ENCODE data around the gene SEC24C. TPM values are rescaled to one million over a fixed set of nuclear protein-coding genes. Genes with fewer than 3 reads are reported as not detected.
"Not testable (repeated sequence)": the region's sequence is repeated elsewhere in the genome, so short reads cannot be mapped to it uniquely, and the experiment has no call there.

Gene SEC24C
- polyA plus RNA-seq, 1 donor = 49.9 TPM

DNA sequence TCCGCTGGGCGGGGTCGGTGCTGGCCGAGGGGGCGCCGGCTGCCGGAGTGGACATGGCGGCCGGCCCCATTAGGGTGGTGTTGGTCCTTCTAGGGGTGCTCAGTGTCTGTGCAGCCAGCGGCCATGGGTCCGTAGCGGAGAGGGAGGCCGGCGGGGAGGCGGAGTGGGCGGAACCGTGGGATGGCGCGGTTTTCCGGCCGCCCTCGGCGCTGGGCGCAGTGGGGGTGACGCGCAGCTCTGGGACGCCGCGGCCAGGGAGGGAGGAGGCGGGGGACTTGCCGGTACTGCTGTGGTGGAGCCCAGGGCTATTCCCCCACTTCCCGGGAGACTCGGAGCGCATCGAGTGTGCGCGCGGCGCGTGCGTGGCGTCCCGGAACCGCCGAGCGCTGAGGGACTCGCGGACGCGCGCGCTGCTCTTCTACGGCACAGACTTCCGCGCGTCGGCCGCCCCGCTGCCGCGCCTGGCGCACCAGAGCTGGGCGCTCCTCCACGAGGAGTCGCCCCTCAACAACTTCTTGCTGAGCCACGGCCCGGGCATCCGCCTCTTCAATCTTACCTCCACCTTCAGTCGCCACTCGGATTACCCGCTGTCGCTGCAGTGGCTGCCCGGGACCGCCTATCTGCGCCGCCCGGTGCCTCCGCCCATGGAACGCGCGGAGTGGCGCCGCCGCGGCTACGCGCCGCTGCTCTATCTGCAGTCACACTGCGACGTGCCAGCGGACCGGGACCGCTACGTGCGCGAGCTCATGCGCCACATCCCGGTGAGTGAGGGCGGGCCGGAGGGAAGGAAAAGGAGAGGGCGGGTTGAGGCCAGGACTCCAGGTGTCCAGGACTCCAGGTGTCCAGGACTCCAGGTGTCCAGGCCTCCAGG is 28.3 kb downstream of the SEC24C start:
- DNase-seq (ENCODE audit: low read depth) = no peak

- no peak for DNase-seq (ENCODE audit: low read depth)
Measured at GRCh38 chr10:73773152-73773879, 29.1 kb downstream of the SEC24C start.

DNA sequence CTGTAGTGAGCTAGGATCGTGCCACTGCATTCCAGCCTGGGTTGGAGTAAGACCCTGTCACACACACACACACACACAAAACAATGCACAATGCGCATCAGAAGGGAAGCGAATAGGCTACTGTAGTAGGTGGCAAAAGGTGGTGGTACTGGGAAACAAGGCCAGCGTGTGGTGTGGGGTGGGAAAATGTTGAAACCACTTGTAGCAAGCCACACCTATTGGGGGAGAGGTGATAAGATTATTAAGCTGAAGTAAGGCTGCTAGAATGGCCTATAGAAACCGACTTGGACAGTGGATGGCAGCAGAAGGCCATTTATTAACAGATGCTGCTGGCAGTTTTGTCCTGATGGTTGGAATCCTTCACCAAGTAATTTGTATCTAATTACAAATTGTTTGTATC is 30.5 kb downstream of the SEC24C start:
- DNase-seq (ENCODE audit: low read depth) = no peak

GRCh38 chr10:73779018-73779417 is 34.8 kb downstream of the SEC24C start:
- DNase-seq (ENCODE audit: low read depth) = no peak

DNA sequence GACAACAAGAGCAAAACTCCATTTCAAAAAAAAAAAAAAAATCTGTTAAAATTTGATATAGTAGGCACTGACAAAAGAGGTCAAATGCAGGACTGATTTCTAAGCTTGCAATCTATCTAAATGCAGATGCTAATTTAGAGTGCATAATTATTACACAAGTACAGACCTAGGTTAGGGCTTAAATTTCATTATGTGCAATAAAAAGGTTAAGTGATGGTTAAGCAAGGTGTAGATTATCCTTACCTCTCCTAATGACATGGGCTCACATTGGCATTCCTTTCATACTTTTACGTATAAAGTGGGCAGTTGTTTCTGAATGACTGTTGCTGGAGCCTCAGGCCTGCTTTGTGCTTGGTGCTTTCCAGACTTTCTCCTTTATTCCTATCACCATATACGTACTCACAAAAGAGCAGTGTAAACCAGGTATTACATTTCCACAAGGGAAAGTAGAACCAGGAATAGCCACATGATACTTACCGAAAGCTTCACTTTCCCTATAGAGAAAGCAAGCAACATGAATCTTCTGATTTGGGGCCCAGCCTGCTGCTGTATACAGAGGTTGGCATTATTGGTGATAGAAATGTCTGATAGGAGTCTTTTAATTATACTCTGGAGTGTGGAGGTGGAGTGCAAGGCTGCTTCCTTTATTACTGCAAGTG is 35.5 kb downstream of the SEC24C start:
- no peak for DNase-seq (ENCODE audit: low read depth)

DNA sequence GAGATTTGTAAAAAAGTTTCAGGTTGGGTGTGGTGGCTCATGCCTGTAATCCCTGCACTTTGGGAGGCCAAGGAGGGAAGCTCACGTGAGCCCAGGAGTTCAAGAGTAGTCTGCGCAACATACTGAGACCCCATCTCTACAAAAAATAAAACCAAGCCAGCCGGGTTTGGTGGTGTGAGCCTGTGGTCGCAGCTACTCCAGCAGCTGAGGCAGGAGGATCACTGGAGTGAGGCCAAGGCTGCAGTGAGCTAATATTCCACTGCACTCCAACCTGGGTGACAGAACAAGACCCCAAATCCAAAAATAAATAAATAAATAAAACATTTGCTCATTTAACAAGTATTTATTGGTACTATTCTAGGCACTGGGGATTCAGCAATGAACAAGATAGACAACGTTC is 36.1 kb downstream of the SEC24C start:
- no peak for DNase-seq (ENCODE audit: low read depth)

DNA sequence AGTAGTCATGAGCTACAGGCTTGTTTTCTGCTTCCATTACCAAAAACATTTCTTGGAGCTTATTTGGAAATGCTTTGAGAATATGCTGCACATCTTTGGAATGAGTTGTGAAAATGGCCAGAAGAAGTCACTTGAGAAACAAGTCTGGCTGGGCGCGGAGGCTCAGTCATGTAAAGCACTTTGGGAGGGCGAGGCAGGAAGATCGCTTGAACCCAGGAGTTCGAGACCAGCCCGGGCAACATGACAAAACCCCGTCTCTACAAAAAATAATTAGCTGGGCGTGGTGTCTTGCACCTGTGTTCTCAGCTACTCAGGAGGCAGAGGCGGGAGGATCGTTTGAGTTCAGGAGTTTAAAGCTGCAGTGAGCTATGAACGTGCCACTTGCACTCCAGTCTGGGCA is 36.8 kb downstream of the SEC24C start:
- DNase-seq (ENCODE audit: low read depth) = no peak

GRCh38 chr10:73781548-73781878 is 37.3 kb downstream of the SEC24C start:
- DNase-seq (ENCODE audit: low read depth) = no peak

- peak; percentile 72 for DNase-seq (ENCODE audit: low read depth)
Measured at GRCh38 chr10:73781879-73782748, 37.9 kb downstream of the SEC24C start, which contains the start of gene CHCHD1. CHCHD1 (plus strand) TSS chr10:73782048; CDS start chr10:73782076, 28 bp downstream.

DNA sequence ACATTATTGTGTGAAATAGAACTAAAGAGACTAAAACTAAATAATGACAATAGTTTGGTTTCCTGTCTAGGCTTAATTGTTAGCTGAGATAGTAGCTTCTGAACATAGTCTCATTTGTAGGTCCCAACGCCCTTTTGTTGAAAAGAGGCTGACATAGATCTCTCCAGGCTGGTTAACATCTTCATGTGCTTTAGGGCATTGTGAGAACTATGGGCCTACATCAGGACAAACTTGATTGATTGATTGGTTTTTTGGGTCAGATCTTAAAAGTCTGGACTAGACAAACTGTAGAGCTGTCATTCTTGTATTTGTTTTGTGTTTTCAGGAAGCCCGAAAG is 38.5 kb downstream of the SEC24C start:
- DNase-seq (ENCODE audit: low read depth) = no peak

GRCh38 chr10:73785211-73785720 is 41.1 kb downstream of the SEC24C start, which contains the start of gene ZSWIM8:
ZSWIM8 (plus strand) TSS chr10:73785606; CDS start chr10:73785879, 273 bp downstream.
- DNase-seq (ENCODE audit: low read depth) = peak; percentile 98

- DNase-seq (ENCODE audit: low read depth) = no peak
Measured at GRCh38 chr10:73785721-73786511, 41.7 kb downstream of the SEC24C start.

DNA sequence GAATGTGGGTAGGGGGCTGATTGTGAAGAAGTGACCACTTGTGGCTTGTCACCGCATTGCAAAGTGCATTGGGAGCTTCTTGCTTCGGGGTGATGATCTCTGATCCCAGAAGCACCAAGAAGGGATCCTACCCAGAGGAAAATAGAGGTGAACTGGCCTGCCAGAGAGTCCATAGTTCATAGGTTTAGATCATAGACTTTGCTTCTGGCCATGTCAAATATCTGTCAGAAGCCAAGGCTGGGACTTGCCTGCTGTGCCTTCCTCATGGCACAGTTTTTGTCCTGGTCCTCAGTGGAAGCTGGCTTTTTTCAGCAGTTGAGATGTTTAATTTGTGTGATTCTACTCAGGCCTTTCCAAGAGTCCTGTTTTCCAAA is 42.3 kb downstream of the SEC24C start:
- no peak for DNase-seq (ENCODE audit: low read depth)

- not testable (repeated sequence) for DNase-seq (ENCODE audit: low read depth)
Measured at GRCh38 chr10:73787031-73787800, 43.0 kb downstream of the SEC24C start.

DNA sequence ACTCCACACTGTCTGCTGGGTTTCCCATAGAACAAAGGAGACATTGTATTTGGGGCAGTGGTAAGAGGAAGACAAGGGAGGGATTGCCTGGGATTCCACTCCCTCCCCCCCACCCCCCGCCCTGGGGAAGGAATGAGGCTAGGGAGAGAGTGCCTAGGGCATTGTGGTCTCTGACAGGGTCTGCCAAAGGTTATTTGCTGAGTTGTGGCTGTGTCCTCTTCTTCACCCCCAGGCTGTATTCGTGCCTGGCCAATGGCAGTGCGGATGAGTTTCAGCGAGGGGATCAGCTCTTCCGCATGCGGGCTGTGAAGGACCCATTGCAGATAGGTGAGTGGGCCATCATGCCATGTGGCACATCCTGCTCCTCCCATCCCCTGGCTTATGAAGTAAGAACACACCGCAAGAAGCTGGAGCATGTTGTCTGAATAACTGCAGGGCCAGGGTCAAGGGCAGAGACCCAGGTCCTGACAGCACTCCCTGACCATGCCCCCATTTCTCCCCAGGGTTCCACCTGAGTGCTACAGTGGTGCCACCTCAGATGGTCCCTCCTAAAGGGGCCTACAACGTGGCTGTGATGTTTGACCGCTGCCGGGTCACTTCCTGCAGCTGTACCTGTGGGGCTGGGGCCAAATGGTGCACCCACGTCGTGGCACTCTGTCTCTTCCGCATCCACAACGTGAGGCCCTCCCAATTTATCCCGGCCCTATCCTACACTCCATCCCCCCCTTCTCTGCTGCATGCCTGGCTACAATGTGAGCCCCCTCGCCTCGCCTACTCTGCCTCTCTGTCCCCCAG is 44.9 kb downstream of the SEC24C start:
- DNase-seq (ENCODE audit: low read depth) = no peak

- no peak for DNase-seq (ENCODE audit: low read depth)
Measured at GRCh38 chr10:73789659-73790055, 45.5 kb downstream of the SEC24C start.

- no peak for DNase-seq (ENCODE audit: low read depth)
Measured at GRCh38 chr10:73790886-73791625, 46.9 kb downstream of the SEC24C start.

DNA sequence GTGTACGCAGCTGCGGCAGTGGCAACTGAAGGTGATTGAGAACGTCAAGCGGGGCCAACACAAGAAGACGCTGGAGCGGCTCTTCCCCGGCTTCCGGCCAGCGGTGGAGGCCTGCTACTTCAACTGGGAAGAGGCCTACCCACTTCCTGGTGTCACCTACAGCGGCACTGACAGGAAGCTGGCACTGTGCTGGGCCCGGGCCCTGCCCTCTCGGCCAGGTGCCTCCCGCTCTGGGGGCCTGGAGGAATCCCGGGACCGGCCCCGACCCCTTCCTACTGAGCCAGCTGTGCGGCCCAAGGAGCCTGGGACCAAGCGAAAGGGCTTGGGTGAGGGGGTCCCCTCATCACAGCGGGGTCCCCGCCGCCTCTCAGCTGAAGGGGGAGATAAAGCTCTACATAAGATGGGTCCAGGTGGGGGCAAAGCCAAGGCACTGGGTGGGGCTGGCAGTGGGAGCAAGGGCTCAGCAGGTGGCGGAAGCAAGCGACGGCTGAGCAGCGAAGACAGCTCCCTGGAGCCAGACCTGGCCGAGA is 47.8 kb downstream of the SEC24C start:
- no peak for DNase-seq (ENCODE audit: low read depth)
